Ovary (tissue), 9 donors: Measurements from ENCODE around the gene TGFBI. TPM values are rescaled to one million over a fixed set of nuclear protein-coding genes. Genes with fewer than 3 reads are reported as not detected.
A peak's percentile ranks its signal among the peaks of the same experiment; 100 is the strongest.

Experiments
- DNase-seq, 5 donors: peaks; one replicate each; pipeline ENCODE4 v3.0.0-alpha.2; 2019 to 2020
- H3K27ac ChIP-seq, 2 donors: fragments of 200-600 bp; one replicate each; pipeline versions ENCODE4 v1.5.1 to v1.8.0; 2019 to 2022
- H3K27me3 ChIP-seq: fragments of 200-600 bp; one replicate; pipeline ENCODE4 v1.8.0; 2022
- H3K36me3 ChIP-seq: fragments of 200-600 bp; sonication (generic); one replicate; pipeline ENCODE4 v1.5.1; 2019
- H3K4me1 ChIP-seq: one replicate; pipeline ENCODE4 v1.8.1; 2013; ENCODE audit warnings: mild to moderate bottlenecking, moderate library complexity; ENCODE audit not compliant: insufficient read depth
- H3K4me3 ChIP-seq: fragments of 200-600 bp; sonication (generic); one replicate; pipeline ENCODE4 v1.5.1; 2017
- H3K9me3 ChIP-seq, 2 donors: fragments of 200-600 bp in 1 of 2; sonication (generic) in 1 of 2; one replicate each; pipeline versions ENCODE4 v1.5.1 to v1.8.1; 2013 to 2019; ENCODE audit warnings: mild to moderate bottlenecking in 1 of 2, moderate library complexity in 1 of 2
- CTCF ChIP-seq, 3 donors: fragments of 450-650 bp in 2 of 3; fragments of 200-600 bp in 1 of 3; IDR thresholded peaks; one replicate each; pipeline versions ENCODE4 v1.5.1 to v1.8.0; 2016 to 2022; ENCODE audit warnings: antibody characterized with exemption in 3 of 3, mild to moderate bottlenecking in 1 of 3
- EP300 ChIP-seq: sonication (generic); formaldehyde crosslinking; IDR thresholded peaks from one replicate; pipeline ENCODE4 v1.6.1; 2017; ENCODE audit warnings: antibody characterized with exemption
- POLR2A ChIP-seq: fragments of 450-650 bp; IDR thresholded peaks from one replicate; pipeline ENCODE4 v1.6.1; 2017; ENCODE audit warnings: antibody characterized with exemption, mild to moderate bottlenecking, moderate library complexity
- WGBS, 3 donors: extraction: QIAGEN DNeasy Blood & Tissue Kit in 1 of 3; methylation state at CpG; one replicate each; pipeline versions ENCODE4 v1.1.5 to v1.1.7; 2013 to 2017; 5-methylcytosine and 5-hydroxymethylcytosine counted together
- intact Hi-C, 4 donors: fragments of 100-400 bp; cut with DNase I; formaldehyde crosslinking; loops; one replicate each; pipeline versions ENCODE4 v1.11.0 to v1.15.1; 2022 to 2023
- polyA plus RNA-seq, 2 donors: library from polyadenylated mRNA; stranded (reverse); fragments of 200-250 nt in 1 of 2; fragments of 350-450 nt in 1 of 2; fragmentation: Illumina TruSeq in 1 of 2; extraction: RNeasy Lipid Tissue Mini Kit (QIAGEN cat#74804) in 1 of 2; gene quantifications; one replicate each; pipeline ENCODE4 v1.2.3, GENCODE V29; 2013 to 2014
- total RNA-seq, 7 donors: library from RNA; depleted of rRNA in 2 of 7; stranded (reverse); fragments of >200 nt in 2 of 7; fragmentation: NEBNext Ultra II Directional in 3 of 7; extraction: Animal tissue kit (Norgen Biotek cat#: 25700) in 3 of 7; gene quantifications; one replicate each; pipeline versions ENCODE4 v1.1.0 to v1.2.4, GENCODE V29; 2016 to 2023
- donor health status: DM: no; HTN: no; CAD: no; lungs with moderate emphysema.
- donor health status: DM: no; HTN: no; CAD: no.
- donor health status: Bipolar disorder and iron deficiency.
- donor health status: DM: yes; HTN: yes; CAD: no.
- donor health status: DM: no; HTN: no; CAD: no.
- donor health status: DM: yes; HTN: yes; CAD: no.

The TGFBI gene
- total and polyA plus RNA-seq, 9 donors = 14.5 to 138 (median 25.3) TPM

- no peak for TF ChIP-seq EP300
- no peak for TF ChIP-seq CTCF (IDR thresholded peaks at IDR 0.05)
- no peak for TF ChIP-seq POLR2A
- intact Hi-C loops = loop anchor here in 1 of 4 donors (10.0 kb wide), 1 partner anchor 181 kb away; no protein-coding TSS in a partner anchor
- H3K36me3 ChIP-seq = no peaks in the 10 kb centered on the region
- WGBS, 3 donors = 90 to 94% (median 94%) methylated on average over 2 of the region's 2 CpGs
- H3K4me1 ChIP-seq = peaks cover 4% of the 10 kb centered on the region
- no peak overlapping the region for H3K4me3 ChIP-seq
- no peaks in the 10 kb centered on the region for H3K27me3 ChIP-seq
- DNase-seq = no peak
- no peaks in the 10 kb centered on the region for H3K9me3 ChIP-seq
- H3K27ac ChIP-seq = peak overlapping the region in 1 of 2 donors; percentile 29
Observed at GRCh38 chr5:136065588-136065987, 36.8 kb downstream of the TGFBI start.

DNA sequence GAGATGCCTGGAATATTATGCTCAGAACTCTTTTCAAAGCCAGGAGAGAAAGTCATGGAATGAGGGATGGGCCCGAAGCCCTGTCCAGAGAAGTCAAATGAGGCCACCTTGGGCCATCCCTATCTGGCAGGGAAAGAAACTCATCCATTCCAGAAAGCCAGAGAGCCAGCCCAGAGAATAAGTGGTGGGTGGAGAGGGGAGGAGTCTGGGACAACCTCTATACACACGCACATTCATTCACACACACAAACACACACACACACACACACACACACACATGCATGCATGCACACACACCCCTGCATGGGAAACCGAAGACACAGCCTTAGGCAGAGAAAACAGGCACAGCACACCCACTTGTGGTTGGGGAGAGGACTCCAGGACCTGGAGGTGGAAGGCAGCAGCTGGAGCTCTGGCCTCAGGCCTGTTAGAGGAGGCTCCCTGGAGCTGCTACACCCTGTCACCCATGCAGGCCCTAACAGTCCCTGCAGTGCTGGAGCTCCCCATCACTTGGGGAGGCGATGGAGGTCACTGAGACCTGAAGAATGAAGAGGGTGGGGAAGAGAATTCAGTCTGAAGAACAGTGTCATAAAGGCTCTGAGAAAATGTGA lies 38.0 kb downstream of the TGFBI start:
- H3K4me1 ChIP-seq = peaks cover 4% of the 10 kb centered on the region
- DNase-seq = peak; percentile 28 to 55 (median 41)
- no peaks in the 10 kb centered on the region for H3K36me3 ChIP-seq
- H3K9me3 ChIP-seq = no peaks in the 10 kb centered on the region
- no peak overlapping the region for H3K4me3 ChIP-seq
- 14 to 23% (median 18%) methylated on average over 4 of the region's 4 CpGs for WGBS, 3 donors
- no peak overlapping the region for H3K27ac ChIP-seq
- intact Hi-C loops = loop anchor here in 1 of 4 donors (10.0 kb wide), 1 partner anchor 182 kb away; no protein-coding TSS in a partner anchor
- TF ChIP-seq EP300 (no peak), CTCF (IDR thresholded peaks at IDR 0.05) (peak in 1 of 3 donors; percentile 10), POLR2A (no peak)
- H3K27me3 ChIP-seq = no peaks in the 10 kb centered on the region

- no peak for DNase-seq
- Histone ChIP-seq H3K4me1 (peaks cover 4% of the 10 kb centered on the region), H3K4me3 (no peak overlapping the region), H3K9me3 (no peaks in the 10 kb centered on the region), H3K36me3 (no peaks in the 10 kb centered on the region), H3K27ac (no peak overlapping the region), H3K27me3 (no peaks in the 10 kb centered on the region)
- no peak for TF ChIP-seq EP300
- no peak for TF ChIP-seq POLR2A
- no peak for TF ChIP-seq CTCF (IDR thresholded peaks at IDR 0.05)
- intact Hi-C loops = loop anchor here in 1 of 4 donors (10.0 kb wide), 1 partner anchor 183 kb away; no protein-coding TSS in a partner anchor
- 98 to 100% (median 100%) methylated on average over 1 of the region's 1 CpG for WGBS, 3 donors
Observed at GRCh38 chr5:136067422-136067821, 38.6 kb downstream of the TGFBI start.

DNA sequence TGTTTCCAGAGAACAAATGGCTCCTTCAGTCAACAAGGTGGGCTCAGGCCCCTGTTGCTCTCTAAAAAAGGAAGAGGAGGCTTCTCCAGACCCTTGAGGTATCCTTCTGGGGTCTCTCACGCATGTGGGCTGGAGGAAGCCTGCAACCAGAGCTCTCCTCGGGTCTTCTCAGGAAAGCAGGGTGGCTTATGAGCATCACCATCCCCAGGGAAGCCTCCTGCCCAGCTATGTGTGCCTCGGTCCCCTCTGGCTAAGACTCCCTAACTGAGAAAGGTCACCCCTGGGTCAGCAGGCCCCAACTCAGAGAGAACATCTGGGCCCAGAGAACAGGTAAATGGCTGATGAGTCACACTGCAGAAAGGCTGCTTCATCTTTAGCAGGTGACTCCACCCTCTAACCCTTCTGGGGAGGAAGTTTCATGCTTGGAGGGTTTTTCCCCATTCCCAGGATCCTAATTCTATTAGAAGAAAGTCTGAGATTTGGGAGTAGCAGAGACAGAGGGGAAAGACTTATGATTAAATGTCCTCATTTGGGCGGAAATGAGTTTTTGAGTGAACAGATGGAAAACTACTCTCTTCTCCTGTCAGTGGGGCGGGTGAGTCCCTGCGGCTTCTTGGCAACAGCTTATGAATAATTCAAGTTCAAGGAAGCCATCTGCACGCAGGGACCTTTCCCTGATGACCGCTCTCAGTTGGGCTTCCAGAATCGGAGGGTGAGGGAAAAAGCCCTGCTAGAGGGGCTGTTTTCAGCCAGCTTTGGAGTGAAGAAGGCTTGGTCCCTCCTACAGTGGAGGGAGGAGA lies 41.9 kb downstream of the TGFBI start:
- H3K36me3 ChIP-seq = no peaks in the 10 kb centered on the region
- no peak overlapping the region for H3K4me3 ChIP-seq
- intact Hi-C loops = loop anchor here in 1 of 4 donors (10.0 kb wide), 1 partner anchor 126 kb away; no protein-coding TSS in a partner anchor
- H3K27ac ChIP-seq = no peak overlapping the region
- DNase-seq = no peak
- no peaks in the 10 kb centered on the region for H3K27me3 ChIP-seq
- peaks cover 4% of the 10 kb centered on the region for H3K4me1 ChIP-seq
- no peak for TF ChIP-seq CTCF (IDR thresholded peaks at IDR 0.05)
- no peak for TF ChIP-seq EP300
- no peak for TF ChIP-seq POLR2A
- 69 to 74% (median 73%) methylated on average over 9 of the region's 9 CpGs for WGBS, 3 donors
- no peaks in the 10 kb centered on the region for H3K9me3 ChIP-seq
